Retinal pigment epithelial cell (primary cell): ENCODE measurements around the gene ADD3.

Experiments used
- DNase-seq: peaks from one replicate; pipeline ENCODE4 v3.0.0-alpha.2; 2010; ENCODE audit warnings: low read depth
- H3K4me3 ChIP-seq: 2 replicates; pipeline ENCODE4 v1.5.1; 2011; ENCODE audit warnings: mild to moderate bottlenecking, low read length, control low read depth, moderate library complexity
- CTCF ChIP-seq: conservative IDR thresholded peaks from 2 replicates; pipeline ENCODE4 v1.5.1; 2011; ENCODE audit warnings: low read depth, low read length, control low read depth, inconsistent platforms

The ADD3 gene

GRCh38 chr10:110170142-110170971 lies 162.6 kb downstream of the ADD3 start:
- DNase-seq, result no peak
- H3K4me3 ChIP-seq, result no peak overlapping the region
- TF ChIP-seq CTCF, result no peak

GRCh38 chr10:110171032-110171431 lies 163.2 kb downstream of the ADD3 start:
- TF ChIP-seq CTCF, result no peak
- no peak for DNase-seq
- H3K4me3 ChIP-seq, result no peak overlapping the region

GRCh38 chr10:110172155-110172554 lies 164.4 kb downstream of the ADD3 start:
- DNase-seq, result no peak
- no peak overlapping the region for H3K4me3 ChIP-seq
- TF ChIP-seq CTCF, result no peak

GRCh38 chr10:110174201-110174600 lies 166.4 kb downstream of the ADD3 start:
- TF ChIP-seq CTCF, result no peak
- no peak overlapping the region for H3K4me3 ChIP-seq
- no peak for DNase-seq

GRCh38 chr10:110174816-110175215 lies 167.0 kb downstream of the ADD3 start:
- H3K4me3 ChIP-seq, result no peak overlapping the region
- no peak for TF ChIP-seq CTCF
- DNase-seq, result no peak

- DNase-seq, result no peak
- no peak for TF ChIP-seq CTCF
- no peak overlapping the region for H3K4me3 ChIP-seq
Measured at GRCh38 chr10:110175406-110175805, 167.6 kb downstream of the ADD3 start.
